Measurements from ENCODE around the gene ARHGAP15. TPM values are rescaled to one million over a fixed set of nuclear protein-coding genes. Genes with fewer than 3 reads are reported as not detected.
A peak's percentile ranks its signal among the peaks of the same experiment; 100 is the strongest.
"Not testable (repeated sequence)": the region's sequence is repeated elsewhere in the genome, so short reads cannot be mapped to it uniquely, and the experiment has no call there.

The ARHGAP15 gene
- total and polyA plus RNA-seq, 12 donors = 1.3 to 7.7 (median 2.8) TPM

DNA sequence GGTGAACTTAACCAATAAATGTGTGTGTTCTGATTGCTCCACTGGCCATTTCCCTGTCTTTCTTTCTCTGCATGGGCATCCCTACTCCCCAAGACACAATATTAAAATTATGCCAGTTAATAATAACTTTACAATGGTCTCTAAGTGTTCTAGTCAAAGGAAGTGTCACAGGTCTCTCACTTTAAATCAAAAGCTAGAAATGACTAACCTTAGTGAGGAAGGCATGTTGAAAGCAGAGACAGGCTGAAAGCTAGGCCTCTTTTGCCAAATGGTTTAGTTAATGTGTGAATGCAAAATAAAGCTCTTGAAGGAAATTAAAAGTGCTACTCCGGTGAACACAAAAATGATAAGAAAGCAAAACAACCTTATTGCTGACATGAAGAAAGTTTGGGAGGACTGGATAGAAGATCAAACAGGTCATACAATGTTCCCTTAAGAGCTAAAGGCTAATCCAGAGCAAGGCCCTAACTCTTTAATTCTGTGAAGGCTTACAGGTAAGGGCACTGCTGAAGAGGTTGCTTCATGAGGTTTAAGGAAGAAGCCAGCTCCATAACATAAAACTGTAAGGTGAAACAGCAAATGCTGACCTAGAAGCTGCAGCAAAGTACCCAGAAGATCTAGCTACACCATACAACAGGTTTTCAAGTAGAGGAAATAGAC is 44.0 kb upstream of the ARHGAP15 start:
- 79 to 80% methylated on average over 1 of the region's 1 CpG for WGBS, 2 donors
- Histone ChIP-seq H3K9me3 (peaks cover 0 to 12% (median 0%) of the 10 kb centered on the region in 11 donors), H3K4me1 (peaks cover 0 to 18% (median 0%) of the 10 kb centered on the region in 9 donors), H3K27ac (no peak overlapping the region), H3K27me3 (no peaks in the 10 kb centered on the region), H3K36me3 (no peaks in the 10 kb centered on the region), H3K4me3 (no peak overlapping the region)
- ATAC-seq (no peak), DNase-seq (no peak)
- TF ChIP-seq, protein P1, sequence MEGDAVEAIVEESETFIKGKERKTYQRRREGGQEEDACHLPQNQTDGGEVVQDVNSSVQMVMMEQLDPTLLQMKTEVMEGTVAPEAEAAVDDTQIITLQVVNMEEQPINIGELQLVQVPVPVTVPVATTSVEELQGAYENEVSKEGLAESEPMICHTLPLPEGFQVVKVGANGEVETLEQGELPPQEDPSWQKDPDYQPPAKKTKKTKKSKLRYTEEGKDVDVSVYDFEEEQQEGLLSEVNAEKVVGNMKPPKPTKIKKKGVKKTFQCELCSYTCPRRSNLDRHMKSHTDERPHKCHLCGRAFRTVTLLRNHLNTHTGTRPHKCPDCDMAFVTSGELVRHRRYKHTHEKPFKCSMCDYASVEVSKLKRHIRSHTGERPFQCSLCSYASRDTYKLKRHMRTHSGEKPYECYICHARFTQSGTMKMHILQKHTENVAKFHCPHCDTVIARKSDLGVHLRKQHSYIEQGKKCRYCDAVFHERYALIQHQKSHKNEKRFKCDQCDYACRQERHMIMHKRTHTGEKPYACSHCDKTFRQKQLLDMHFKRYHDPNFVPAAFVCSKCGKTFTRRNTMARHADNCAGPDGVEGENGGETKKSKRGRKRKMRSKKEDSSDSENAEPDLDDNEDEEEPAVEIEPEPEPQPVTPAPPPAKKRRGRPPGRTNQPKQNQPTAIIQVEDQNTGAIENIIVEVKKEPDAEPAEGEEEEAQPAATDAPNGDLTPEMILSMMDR (IDR thresholded peaks at IDR 0.05) = no peak
- intact Hi-C loops (cut with DNase I) = no loop called here

DNA sequence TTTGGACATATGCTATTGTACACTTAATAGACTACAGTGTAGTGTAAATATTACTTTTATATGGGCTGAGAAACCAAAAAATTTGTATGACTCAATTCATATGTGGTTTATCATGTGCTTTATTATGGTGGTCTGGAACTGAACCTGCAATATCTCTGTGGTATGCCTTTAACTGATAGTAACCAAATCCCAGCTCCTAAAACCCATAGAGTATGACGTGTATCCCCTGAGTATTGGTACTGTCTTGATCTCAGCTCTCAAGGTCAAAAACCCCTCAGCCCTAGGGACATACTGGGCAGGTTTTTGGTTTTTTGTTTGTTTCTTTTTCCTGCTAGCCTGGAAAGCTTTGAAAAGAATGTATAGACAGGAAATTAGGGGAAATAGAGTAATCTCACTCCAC is 42.2 kb upstream of the ARHGAP15 start:
- TF ChIP-seq, protein P1 (IDR thresholded peaks at IDR 0.05) = no peak
- H3K4me1 ChIP-seq = peaks cover 0 to 18% (median 0%) of the 10 kb centered on the region in 9 donors
- peaks cover 0 to 10% (median 0%) of the 10 kb centered on the region in 11 donors for H3K9me3 ChIP-seq
- no peaks in the 10 kb centered on the region for H3K36me3 ChIP-seq
- intact Hi-C loops (cut with DNase I) = no loop called here
- no peak overlapping the region for H3K4me3 ChIP-seq
- DNase-seq = no peak
- H3K27me3 ChIP-seq = no peaks in the 10 kb centered on the region
- ATAC-seq = no peak
- H3K27ac ChIP-seq = no peak overlapping the region
- WGBS, 2 donors = 46 to 55% methylated on average over 1 of the region's 1 CpG

DNA sequence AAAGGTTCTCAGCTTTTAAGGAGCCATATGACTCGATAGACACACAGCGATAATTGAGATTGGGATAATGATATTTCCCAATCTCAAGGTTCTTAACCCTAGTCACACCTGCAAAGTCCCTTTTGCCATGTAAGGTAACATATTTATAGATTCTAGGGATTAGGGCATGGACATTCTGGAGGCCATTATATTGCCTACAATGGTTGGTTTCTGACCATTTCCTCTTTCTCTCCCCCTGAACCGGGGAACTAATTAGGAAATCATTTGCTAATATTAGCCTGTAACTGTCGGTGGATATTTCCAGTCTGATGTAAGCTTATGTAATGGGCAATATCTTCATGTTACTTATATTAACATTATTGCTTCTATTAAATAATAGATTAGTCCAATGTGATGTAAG is 40.8 kb upstream of the ARHGAP15 start:
- no peak overlapping the region for H3K4me3 ChIP-seq
- TF ChIP-seq, protein P1 (IDR thresholded peaks at IDR 0.05) = no peak
- WGBS, 2 donors = 76 to 79% methylated on average over 4 of the region's 4 CpGs
- DNase-seq (no peak), ATAC-seq (no peak)
- no peaks in the 10 kb centered on the region for H3K27me3 ChIP-seq
- peaks cover 0 to 12% (median 0%) of the 10 kb centered on the region in 9 donors for H3K4me1 ChIP-seq
- no peak overlapping the region for H3K27ac ChIP-seq
- H3K9me3 ChIP-seq = no peaks in the 10 kb centered on the region
- H3K36me3 ChIP-seq = no peaks in the 10 kb centered on the region
- intact Hi-C loops (cut with DNase I) = no loop called here

DNA sequence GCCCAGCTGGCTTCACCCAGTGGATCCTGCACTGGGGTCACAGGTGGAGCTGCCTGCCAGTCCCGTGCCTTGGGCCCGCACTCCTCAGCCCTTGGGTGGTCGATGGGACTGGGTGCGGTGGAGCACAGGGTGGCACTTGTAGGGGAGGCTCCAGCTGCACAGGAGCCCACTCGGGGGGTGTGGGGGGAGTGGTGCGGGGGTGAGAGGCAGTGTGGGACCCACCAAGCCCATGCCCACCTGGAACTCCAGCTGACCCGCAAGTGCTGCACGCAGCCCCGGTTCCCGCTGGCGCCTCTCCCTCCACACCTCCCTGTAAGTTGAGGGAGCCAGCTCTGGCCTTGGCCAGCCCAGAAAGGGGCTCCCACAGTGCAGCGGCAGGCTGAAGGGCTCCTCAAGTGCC is 39.7 kb upstream of the ARHGAP15 start:
- H3K27ac ChIP-seq; H3K4me3 ChIP-seq; H3K27me3 ChIP-seq; ATAC-seq; H3K9me3 ChIP-seq; intact Hi-C loops (cut with DNase I); H3K36me3 ChIP-seq; H3K4me1 ChIP-seq: not testable (repeated sequence)
- WGBS, 2 donors = 95 to 98% methylated on average over 12 of the region's 12 CpGs
- DNase-seq = peak in 1 of 2 donors; percentile 7

DNA sequence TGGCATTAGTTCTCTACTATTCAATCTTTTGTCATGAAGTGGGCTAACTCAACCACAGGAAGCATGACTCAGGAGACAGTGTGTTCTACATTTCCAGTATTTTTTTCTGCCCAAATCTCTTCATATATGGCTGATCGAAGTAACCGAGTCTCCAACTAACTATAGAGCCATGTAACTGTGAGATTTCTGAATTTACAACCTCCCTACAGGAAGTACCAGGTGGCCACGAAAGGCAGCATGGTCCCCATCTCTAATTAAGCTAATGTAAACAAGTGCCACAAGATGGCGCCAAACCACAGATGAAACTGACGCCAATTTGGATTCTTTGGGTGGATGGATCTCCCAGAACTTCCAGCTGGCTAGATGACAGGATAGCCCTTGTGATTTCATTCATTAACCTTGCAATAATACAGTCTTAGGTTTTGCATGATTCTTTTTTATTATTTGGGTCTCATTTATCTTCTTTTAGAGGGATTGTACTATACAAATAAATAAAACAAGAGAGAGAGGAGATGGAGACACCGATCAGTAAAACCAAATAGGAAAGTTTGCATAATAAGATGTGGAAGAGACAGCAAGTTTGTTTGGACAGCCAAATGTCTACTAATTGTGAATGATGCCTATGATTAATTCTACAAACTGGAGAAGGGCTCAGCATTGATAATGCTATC is 18.3 kb upstream of the ARHGAP15 start:
- intact Hi-C loops (cut with DNase I) = loop anchor here in 7 of 10 donors (2.0 to 10.0 kb wide), 6 partner anchors 112 to 148 kb away; no protein-coding TSS in a partner anchor
- H3K27me3 ChIP-seq = no peaks in the 10 kb centered on the region
- ATAC-seq = peak in 6 of 8 donors; percentile 37 to 70 (median 48)

More for the DNA sequence above, 18.3 kb upstream of the ARHGAP15 start:
- no peak overlapping the region for H3K27ac ChIP-seq
- no peak overlapping the region for H3K4me3 ChIP-seq
- WGBS, 2 donors = 24 to 27% methylated on average over 6 of the region's 6 CpGs
- TF ChIP-seq, protein P1 (IDR thresholded peaks at IDR 0.05) = peak; percentile 20 to 77 (median 62)
- no peaks in the 10 kb centered on the region for H3K36me3 ChIP-seq
- no peaks in the 10 kb centered on the region for H3K9me3 ChIP-seq
- H3K4me1 ChIP-seq = peaks cover 0 to 6% (median 0%) of the 10 kb centered on the region in 9 donors
- DNase-seq = peak; percentile 14 to 58

All from heart right ventricle (tissue), 16 donors.